HG03066 (cell line): ENCODE results near the gene PKP4.

Experiments
- ATAC-seq: cut with Tn5 transposase; IDR thresholded peaks from one replicate; pipeline ENCODE4 v1.9.1; 2021; ENCODE audit warnings: low read depth; ENCODE audit not compliant: unreplicated experiment

The PKP4 gene

GRCh38 chr2:158728422-158728821, 271.7 kb downstream of the PKP4 start:
- ATAC-seq, result no peak

DNA sequence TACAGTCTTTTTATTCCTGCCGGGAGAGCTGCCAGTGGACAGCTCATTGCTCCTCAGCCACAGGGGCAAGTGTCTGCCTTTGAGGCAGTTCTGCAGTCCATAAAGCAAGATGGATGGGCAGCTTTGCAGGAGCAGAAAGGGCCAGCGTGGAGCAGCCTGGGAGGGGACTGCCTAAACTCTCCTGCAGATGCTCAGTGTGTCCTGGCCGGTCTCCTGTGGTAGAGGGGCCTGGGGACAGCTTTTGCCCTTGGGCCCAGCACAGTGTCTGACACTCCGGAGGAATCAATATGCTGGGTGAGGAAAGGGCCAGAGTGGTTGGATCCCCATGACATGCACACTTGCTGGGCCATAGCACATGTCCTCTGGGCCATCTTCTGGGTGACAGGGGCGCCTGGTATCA, 272.7 kb downstream of the PKP4 start:
- ATAC-seq, result no peak

DNA sequence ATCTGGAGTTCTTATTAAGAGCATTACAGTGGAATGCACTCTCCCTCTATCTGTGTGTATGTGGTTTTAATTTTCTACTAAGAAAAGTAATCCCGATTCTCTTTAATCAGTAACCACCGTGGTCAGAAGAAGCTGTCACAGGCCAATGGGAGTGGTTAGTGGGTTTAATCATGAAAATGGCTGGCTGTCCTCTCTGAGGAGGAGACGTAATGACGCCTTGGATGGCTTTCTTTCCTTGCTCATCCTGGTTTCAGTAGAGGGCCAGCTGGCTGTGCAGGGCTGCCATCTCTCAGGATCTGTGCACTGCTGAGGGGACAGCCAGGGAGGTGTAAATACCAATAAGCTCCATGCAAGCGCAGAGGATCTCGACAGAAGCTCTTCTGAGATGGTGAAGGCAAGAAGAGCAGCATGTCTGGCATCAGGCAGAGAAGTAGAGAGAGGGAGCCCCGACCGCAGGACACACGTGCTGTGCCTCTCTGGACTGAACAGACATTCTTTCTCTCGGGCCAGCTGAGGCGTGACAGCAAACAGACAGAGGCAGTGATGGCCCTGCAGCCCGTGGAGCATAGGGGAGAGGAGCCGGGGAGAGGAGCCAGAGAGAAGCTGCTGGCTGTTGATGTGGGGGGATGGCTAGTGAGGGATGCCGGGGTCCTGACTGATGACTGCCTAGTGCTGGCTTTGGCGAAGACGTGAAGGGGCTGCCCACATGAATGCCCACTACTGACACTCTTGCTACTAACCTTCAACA, 273.3 kb downstream of the PKP4 start:
- ATAC-seq, result no peak

GRCh38 chr2:158730621-158731140, 273.9 kb downstream of the PKP4 start:
- no peak for ATAC-seq

DNA sequence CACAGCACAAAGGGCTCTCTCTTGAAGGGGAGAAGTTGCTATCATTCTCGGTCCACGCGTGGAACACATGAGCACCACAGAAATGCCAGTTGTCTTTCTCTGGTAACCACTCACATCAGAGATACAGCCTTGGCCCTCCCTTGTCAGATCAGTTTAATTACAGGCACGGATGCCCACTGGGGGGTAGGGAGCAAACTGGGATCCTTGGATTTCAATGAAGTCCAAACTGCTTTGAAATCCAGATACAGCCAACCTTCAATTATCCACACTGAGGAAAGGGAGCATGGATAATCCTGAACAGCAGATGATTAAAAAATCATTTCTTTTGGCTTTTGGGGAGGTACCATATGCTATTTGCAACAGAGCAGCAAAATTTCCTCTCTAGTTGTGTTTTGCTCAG, 274.6 kb downstream of the PKP4 start:
- ATAC-seq, result no peak
